ENCODE results near the gene ADAM12.
A peak's percentile ranks its signal among the peaks of the same experiment; 100 is the strongest.
"Not testable (repeated sequence)": the region's sequence is repeated elsewhere in the genome, so short reads cannot be mapped to it uniquely, and the experiment has no call there.

The ADAM12 gene

GRCh38 chr10:126208726-126209302 is 179.5 kb downstream of the ADAM12 start:
- no peak for DNase-seq

- DNase-seq, result no peak
Measured at GRCh38 chr10:126207851-126208250, 180.4 kb downstream of the ADAM12 start.

GRCh38 chr10:126207313-126207771 is 180.9 kb downstream of the ADAM12 start:
- DNase-seq, result no peak

GRCh38 chr10:126205486-126206205 is 182.6 kb downstream of the ADAM12 start:
- DNase-seq, result no peak

DNA sequence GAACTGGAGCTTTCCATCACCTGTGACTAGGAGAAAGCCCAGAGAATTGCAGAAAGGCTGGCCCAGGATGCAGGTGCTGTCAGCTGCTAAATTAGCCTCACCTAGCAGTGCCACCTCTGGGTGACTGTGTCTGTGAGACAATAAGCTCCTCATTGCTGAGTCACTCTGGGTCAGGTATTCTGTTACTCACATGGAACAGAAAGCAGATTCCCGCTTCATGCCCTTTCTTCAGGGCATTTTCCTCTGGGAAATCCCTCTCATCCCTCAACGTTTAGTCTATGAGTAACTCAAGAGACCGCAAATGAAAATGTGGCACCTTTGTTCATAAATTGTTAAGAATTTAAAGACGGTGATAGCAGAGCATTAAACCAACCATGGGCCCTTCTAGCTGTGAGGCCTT is 184.0 kb downstream of the ADAM12 start:
- DNase-seq, result no peak

- peak in 1 of 5 experiments; percentile 4 for DNase-seq
Measured at GRCh38 chr10:126203746-126204145, 184.5 kb downstream of the ADAM12 start.

DNA sequence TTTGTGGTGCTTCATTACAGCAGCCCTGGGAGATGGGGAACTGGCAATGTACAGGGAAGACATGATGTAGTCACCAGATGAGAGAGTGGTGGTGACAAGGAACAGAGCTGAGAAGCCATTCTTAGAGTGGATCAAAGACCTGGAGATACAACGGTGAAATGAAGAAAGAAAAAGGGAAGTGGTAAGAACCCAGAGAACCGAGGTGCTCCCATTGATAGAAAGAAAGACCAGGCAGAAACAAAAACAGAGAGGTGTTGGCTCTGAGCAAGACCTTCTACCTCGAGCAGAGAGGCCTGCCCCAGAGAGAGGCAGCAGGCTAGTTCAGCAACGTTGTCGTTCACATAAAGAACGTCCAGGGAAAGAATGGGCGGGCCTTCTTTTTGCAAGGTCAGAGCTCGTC is 186.7 kb downstream of the ADAM12 start:
- no peak for DNase-seq

- no peak for DNase-seq
Measured at GRCh38 chr10:126199221-126199998, 188.9 kb downstream of the ADAM12 start.

DNA sequence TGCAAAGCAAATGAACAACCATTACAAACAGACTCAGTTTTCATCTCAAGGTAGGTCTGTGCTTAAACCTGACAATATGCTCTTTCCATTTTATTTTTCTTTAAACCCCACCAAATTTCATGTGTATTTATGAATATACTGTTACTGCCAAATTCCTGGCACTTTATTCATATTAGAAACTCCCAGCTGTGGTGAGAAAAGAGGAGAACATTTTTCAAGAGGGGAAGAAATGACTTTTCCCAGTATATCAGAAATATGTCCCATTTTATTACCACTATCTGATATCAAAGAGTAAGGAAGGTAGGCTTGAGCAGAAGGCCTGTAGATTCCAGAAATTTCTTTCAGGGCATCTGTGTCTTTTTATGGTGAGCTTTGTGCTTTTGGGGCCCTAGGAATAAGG is 189.6 kb downstream of the ADAM12 start:
- no peak for DNase-seq

DNA sequence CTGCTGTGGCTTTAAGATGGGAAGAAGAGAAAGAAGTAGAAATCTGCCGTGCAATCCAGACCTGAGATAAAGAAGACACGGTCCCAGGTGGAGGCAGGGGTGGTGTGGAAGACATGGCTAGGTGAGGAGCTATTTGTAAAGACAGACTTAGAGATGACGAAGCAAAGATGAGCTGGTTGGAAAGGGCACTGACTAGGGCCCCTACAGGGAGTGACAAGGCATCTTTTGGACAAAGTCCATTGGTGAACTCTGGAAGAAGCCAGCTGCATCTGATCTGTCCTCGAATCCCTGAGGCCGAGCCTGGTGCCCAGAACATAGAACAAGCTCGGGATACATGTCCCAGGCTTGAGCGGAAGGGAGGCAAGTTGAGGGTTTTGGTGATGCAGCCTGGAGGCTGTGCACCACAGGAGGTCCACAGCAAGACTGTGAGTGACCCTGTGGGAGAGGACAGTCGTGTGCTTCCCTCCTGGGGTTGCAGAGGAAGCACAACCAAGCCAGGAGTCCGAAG is 191.2 kb downstream of the ADAM12 start:
- no peak for DNase-seq

DNA sequence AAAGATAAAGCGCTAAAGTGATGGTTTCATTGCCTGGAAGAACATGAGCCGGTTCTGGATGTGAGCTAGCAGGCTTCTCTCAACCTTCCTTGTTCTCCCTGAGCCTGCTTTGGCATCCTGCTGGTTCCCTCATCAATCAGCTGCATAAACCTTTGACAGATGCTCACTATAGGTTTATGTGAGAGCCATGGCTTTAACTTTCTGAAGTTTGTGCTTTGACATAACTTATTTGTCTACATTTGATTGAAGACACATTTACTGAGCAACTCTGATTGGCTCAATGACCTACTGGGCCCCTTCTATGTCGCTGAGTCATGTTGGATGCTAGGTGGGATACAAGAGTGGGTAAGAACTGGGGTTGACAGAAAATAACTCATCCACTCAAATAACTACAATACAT is 192.0 kb downstream of the ADAM12 start:
- DNase-seq, result no peak

DNA sequence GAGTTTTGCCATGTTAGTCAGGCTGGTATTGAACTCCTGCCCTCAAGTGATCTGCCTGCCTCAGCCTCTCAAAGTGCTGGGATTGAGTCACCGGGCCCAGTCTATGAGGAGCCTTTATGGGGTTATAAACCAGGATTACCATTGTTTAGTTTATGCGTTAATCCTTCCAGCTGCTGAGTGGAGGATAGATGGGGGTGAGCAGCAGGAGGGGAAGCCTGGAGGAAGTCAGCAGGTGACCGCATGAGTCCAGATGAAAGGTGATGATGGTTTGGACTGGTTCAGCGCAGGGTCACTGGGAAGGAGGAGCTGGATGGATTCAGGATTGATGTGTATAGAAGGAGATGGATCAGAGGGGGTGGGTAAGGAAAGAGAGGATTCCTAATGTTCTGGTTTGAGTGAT is 197.1 kb downstream of the ADAM12 start:
- DNase-seq, result no peak

GRCh38 chr10:126188679-126189200 is 199.5 kb downstream of the ADAM12 start:
- no peak for DNase-seq

DNA sequence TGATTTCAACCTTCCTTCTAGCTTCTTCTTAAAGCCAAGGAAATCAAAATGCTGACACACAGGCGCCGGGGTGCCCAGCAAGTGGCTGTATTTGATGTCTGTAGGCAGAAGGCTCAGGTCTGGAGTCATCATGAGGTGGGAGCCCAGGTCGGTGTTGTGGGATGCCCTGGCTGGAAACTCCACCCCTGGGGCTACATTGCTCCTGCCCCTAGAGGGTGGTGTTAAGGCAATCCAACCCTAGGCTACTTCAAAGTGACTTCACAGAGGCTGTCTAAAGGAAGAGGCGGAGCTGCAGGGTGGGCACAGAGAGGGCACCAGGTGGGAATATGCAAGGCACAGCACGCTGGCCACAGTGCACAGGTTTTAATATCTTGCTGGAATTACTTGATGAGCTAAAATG is 200.9 kb downstream of the ADAM12 start:
- no peak for DNase-seq

- DNase-seq, result no peak
Measured at GRCh38 chr10:126186766-126187165, 201.5 kb downstream of the ADAM12 start.

DNA sequence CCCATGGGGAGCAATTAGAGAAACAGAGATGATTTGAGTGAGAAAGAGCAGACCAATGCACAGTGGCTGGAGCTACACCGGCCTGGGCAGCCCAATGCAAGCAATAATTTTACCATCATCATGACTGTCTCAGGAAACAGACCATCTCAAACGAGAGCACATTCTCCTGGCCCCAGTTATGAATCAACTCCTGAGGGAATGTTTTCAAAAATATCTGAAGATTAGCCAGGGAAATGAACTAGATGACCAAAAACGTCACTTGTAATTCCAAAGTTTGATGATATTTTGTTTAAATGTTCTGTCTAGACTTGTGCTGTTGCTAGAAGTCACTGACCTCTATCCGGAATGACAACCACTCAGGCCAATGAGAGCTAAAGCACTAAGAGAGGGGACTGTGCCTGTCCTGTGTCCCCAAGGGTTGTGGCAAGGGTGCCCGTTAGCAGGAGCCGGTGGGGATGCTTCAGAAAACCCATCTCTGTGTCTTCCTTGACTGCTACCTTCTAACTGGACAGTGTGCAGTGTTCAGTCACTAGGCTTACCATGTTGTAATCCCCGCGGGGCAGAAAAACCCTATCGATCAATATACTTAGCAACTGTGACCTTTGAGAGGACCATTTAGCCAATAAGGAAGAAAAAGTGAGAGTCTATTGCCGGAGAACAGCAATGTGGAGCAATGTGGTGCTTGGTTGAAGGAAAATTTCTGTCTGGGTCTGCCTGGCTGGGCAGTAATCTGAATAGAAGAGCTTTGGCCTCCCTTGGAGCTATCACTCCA is 202.4 kb downstream of the ADAM12 start:
- DNase-seq, result no peak

DNA sequence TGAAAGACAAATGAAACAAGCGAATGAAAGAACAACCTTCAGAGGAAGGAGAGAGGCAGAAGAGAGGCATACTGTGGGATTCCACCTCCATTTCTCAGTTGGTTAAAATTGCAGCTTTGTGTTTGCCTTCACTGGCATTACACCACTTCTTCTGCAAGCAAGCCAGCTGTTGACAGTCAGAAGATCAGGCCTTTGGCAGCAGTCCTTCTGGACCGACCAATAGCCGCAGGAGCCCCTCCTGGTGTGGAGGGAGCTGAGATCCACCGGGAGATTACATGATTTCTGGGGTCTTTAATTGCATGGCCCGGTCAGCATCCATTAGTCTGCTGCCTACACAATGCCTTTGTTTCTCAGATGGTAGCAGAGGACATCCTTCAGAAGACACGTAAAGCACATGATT is 206.7 kb downstream of the ADAM12 start:
- DNase-seq, result no peak

- no peak for DNase-seq
Measured at GRCh38 chr10:126179637-126180036, 208.6 kb downstream of the ADAM12 start.

- DNase-seq, result no peak
Measured at GRCh38 chr10:126177417-126178030, 210.8 kb downstream of the ADAM12 start.

GRCh38 chr10:126175641-126176262 is 212.5 kb downstream of the ADAM12 start:
- no peak for DNase-seq

DNA sequence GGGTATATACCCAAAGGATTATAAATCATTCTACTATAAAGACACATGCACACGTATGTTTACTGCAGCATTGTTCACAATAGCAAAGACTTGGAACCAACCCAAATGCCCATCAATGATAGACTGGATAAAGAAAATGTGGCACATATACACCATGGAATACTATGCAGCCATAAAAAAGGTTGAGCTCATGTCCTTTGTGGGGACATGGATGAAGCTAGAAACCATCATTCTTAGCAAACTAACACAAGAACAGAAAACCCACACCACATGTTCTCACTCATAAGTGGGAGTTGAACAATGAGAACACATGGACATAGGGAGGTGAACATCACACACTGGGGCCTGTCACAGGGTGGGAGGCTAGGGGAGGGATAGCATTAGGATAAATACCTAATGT is 215.5 kb downstream of the ADAM12 start:
- not testable (repeated sequence) for DNase-seq

GRCh38 chr10:126171555-126171954 is 216.7 kb downstream of the ADAM12 start:
- DNase-seq, result no peak
